NB4 (cell line): ENCODE measurements around the gene EPS8.

Experiments used
- DNase-seq: peaks from one replicate; pipeline ENCODE4 v3.0.0; 2010; ENCODE audit warnings: low read depth
- H3K4me3 ChIP-seq: one replicate; pipeline ENCODE4 v1.5.1; 2011; ENCODE audit warnings: mild to moderate bottlenecking, low read depth, low read length, moderate library complexity
- CTCF ChIP-seq: IDR thresholded peaks from one replicate; pipeline ENCODE4 v1.5.1; 2012; ENCODE audit warnings: low read depth, low read length
- MAX ChIP-seq: IDR thresholded peaks from 2 replicates; pipeline ENCODE4 v1.6.1; 2011; ENCODE audit warnings: low read depth, low read length
- MYC ChIP-seq: IDR thresholded peaks from 2 replicates; pipeline ENCODE4 v1.6.1; 2011; ENCODE audit warnings: low read depth, low read length
- POLR2A ChIP-seq: IDR thresholded peaks from 2 replicates; pipeline ENCODE4 v1.6.1; 2011; ENCODE audit warnings: mild to moderate bottlenecking; ENCODE audit not compliant: insufficient read length; ENCODE audit errors: extremely low read depth

EPS8 gene

DNA sequence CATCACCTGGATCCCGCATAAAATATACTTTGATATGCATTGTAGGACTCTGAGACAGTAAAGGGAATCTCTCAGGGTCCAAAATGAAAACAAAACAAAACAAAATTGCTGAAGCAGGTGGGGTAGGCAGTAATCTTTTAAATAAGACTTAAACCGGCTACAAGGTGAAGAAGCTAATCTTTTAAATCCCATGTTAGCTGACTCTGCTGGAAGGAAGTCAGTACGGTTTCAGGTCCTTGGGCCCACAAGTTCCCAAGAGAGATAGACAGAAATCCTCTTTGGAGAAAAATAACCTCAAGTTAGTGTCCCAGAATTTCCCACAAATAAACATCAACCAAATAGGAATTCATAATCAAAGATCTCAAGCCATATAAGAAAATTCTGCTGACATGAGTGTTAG is 5.0 kb upstream of the EPS8 start:
- TF ChIP-seq POLR2A = no peak
- H3K4me3 ChIP-seq = no peak overlapping the region
- no peak for DNase-seq

DNA sequence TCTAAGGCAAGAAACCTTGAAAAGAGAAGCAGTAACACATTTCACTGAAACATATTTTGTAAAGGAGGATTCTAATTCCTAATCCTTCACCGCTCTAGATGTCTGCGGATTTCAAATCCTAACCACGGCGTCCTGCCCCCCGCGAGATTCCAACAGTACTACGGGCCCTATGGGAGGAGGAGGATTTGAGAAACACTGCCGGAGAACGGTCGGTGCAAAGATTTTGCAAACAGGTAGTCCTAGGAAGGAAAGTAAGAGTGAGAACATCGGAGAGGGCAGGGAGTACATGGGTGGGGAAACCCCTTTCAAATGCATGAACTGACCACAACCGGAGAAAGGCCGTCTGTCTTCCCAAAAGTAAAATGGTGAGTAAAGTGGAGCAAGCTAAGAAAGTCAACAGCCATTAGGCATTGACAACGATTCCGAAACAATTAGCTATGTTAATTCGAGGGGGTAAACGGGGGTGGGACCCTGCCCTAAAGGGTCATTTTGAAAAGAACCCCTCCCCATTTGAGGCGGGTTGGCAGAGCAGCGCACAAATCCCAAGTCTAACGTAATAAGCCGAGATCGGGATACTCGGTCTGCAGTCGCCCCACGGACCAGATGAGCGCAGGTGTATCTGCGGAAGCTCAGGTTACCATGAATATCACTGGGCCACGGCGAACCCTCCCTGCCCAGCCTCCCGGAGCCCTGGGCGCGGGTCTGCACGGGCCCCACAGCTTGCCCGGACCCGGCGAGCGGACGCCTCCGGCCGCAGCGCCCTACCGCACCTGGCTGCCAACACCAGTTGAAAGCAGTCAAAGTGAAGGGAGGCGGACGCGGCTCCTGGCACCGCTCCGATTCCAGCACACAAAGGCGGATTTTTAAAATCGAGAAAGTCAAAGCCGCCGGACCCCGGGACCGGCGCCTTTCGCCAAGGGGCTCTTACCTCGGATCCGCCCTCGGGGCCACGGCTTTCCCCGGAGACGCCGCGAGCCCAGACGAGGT is 662 bp downstream of the EPS8 start:
- TF ChIP-seq MAX (no peak), CTCF (no peak), MYC (no peak), POLR2A (no peak)
- peak; percentile 16 for DNase-seq
- H3K4me3 ChIP-seq = peak overlapping the region; percentile 60

DNA sequence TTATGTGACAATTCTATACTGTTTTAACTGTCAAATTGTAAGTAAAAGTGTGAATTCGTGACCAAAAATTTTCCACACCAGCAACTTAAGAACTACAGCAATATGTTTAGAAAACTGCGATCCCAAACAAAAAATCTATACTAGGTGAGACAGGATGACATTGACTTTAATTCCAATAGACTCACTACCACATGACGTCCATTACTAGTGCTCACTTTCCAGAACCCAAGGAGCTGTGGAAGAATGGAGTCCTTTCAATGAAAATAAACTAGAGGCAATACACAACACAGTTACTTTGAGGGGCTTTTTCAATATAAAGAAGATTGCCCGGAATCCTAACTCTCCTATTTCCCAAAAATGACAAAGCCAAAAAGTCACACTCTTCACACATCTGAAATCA is 1.4 kb downstream of the EPS8 start:
- no peak for TF ChIP-seq CTCF
- TF ChIP-seq MYC = no peak
- no peak for TF ChIP-seq POLR2A
- no peak for TF ChIP-seq MAX
- no peak for DNase-seq
- H3K4me3 ChIP-seq = peak overlapping the region; percentile 60

DNA sequence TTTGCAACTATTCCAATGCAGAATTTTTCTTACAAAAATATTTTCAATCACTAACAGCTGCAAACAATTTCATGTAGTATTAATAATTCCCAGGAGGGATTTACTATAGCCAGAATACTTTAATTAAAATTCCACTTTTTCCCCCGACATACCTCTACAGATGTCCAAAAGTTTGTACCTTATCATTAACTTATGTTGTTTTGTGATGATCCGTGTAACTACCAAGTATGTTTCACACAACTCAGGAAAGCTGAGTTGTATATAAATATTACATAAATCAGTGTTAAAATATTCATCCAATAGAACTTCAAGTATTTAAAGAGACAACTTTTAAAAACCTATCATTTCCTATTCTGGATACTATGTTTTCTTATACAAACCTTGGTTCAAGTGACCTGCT is 2.4 kb downstream of the EPS8 start:
- TF ChIP-seq CTCF (no peak), POLR2A (no peak), MYC (no peak), MAX (no peak)
- DNase-seq = no peak
- H3K4me3 ChIP-seq = no peak overlapping the region

- TF ChIP-seq POLR2A (no peak), MYC (no peak), CTCF (no peak), MAX (no peak)
- no peak overlapping the region for H3K4me3 ChIP-seq
- no peak for DNase-seq
These were observed 5.9 kb downstream of the EPS8 start for GRCh38 chr12:15783288-15783687.

DNA sequence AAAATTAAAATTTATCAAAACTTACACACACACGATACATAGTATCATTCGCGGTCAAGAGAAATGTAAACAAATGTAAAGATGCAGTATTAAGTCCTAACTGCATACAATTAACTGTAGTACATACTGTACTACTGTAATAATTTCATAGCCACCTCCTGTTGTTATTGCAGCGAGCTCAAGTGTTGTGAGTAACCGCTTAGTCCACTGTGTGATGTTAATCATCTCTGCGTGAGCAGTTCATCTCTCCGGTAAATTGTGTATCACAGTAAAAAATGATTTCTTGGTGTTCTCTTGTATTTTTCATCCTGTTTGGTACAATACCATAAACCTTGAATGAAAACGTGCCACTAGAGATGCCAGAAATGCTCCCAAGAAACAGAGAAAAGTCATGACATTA is 6.5 kb downstream of the EPS8 start:
- no peak overlapping the region for H3K4me3 ChIP-seq
- no peak for TF ChIP-seq MAX
- no peak for TF ChIP-seq MYC
- no peak for TF ChIP-seq POLR2A
- TF ChIP-seq CTCF = no peak
- no peak for DNase-seq
